Measurements from ENCODE around the gene MRPL54. TPM values are rescaled to one million over a fixed set of nuclear protein-coding genes. Genes with fewer than 3 reads are reported as not detected.

The MRPL54 gene
- total RNA-seq, 1 donor from 2014 or later, result 98.0 TPM

DNA sequence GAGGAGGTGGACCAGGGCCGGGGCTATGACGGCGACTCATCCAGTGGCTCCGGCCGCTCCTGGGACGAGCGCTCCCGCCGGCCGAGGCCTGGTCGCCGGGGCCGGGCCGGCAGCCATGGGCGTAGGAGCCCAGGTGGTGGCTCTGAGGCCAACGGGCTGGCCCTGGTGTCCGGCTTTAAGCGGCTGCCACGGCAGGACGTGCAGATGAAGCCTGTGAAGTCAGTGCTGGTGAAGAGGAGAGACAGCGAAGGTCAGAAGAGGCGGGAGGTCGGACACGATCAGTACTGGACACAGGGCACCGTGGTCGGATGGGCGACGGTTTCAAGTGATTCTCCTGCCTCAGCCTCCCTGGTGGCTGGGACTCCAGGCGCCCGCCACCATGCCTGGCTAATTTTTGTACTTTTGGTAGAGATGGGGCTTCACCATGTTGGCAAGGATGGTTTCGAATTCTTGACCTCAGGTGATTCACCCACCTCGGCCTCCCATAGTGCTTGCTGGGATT lies 32.0 kb upstream of the MRPL54 start:
- Mint-ChIP-seq H3K4me3 (ENCODE audit: low read depth) (no peak overlapping the region), H3K9me3 (no peaks in the 10 kb centered on the region), H3K4me1 (ENCODE audit: low read depth) (no peaks in the 10 kb centered on the region), H3K27me3 (ENCODE audit: low read depth) (no peaks in the 10 kb centered on the region), H3K36me3 (ENCODE audit: low read depth) (no peaks in the 10 kb centered on the region), H3K27ac (no peak overlapping the region)
- intact Hi-C loops (cut with micrococcal nuclease), result no loop called here
- DNase-seq (ENCODE audit: low spot score), result no peak

DNA sequence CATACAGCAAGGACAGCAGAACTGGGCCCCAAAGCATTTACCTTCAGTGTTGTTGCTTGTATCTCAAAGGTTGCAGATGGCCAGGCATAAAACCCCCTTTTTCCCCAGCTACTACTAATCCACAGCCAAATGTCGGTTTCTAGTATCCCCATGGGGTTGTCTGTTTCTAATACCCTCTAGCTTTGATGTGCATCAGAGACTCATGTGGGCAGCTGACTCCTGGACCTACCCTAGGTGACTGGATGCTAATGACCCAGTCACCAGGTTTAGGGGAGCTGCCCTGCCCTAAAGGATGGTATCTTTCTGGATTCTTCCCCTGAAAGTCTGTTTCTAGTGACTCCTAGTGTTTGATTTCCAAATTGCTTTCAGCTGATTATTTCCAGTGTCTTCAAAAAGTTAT lies 30.4 kb upstream of the MRPL54 start:
- Mint-ChIP-seq H3K4me3 (ENCODE audit: low read depth) (no peak overlapping the region), H3K36me3 (ENCODE audit: low read depth) (no peaks in the 10 kb centered on the region), H3K27me3 (ENCODE audit: low read depth) (no peaks in the 10 kb centered on the region), H3K9me3 (no peaks in the 10 kb centered on the region), H3K4me1 (ENCODE audit: low read depth) (peaks cover under 1% of the 10 kb centered on the region), H3K27ac (no peak overlapping the region)
- intact Hi-C loops (cut with micrococcal nuclease), result no loop called here
- DNase-seq (ENCODE audit: low spot score), result no peak

DNA sequence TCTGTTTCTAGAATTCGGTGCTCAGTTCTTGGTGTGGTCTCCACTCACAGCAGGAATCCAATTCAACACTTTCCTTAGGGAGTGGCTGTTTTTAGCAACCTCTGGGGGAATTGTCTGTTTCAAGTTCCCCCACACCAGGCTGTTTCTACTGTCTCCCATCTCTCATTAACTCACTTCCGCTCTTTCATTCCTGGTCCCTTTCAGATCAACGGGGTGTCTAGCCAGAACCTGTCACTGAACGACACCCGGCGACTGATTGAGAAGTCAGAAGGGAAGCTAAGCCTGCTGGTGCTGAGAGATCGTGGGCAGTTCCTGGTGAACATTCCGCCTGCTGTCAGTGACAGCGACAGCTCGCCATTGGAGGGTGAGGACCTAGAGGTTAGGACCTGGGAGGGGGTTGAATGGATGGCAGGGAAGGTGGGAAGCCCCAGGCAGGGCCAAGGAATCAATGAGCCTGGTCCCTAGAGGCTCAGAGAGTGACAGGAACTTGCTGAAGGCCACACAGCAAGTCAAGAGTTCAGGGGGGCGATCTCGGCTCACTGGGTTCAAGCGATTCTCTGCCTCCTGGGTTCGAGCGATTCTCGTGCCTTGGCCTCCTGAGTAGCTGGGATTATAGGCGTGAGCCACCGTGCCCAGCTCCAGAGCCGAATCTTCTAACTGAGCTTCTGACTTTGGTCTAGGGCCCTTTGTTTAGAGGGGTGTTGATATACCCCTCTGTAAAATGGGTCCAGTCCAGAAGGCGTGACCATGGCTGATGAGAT lies 28.8 kb upstream of the MRPL54 start:
- H3K4me3 Mint-ChIP-seq (ENCODE audit: low read depth), result no peak overlapping the region
- H3K36me3 Mint-ChIP-seq (ENCODE audit: low read depth), result no peaks in the 10 kb centered on the region
- H3K27ac Mint-ChIP-seq, result no peak overlapping the region
- no peak for DNase-seq (ENCODE audit: low spot score)
- H3K9me3 Mint-ChIP-seq, result no peaks in the 10 kb centered on the region
- H3K4me1 Mint-ChIP-seq (ENCODE audit: low read depth), result peaks cover 10% of the 10 kb centered on the region
- intact Hi-C loops (cut with micrococcal nuclease), result no loop called here
- no peaks in the 10 kb centered on the region for H3K27me3 Mint-ChIP-seq (ENCODE audit: low read depth)

DNA sequence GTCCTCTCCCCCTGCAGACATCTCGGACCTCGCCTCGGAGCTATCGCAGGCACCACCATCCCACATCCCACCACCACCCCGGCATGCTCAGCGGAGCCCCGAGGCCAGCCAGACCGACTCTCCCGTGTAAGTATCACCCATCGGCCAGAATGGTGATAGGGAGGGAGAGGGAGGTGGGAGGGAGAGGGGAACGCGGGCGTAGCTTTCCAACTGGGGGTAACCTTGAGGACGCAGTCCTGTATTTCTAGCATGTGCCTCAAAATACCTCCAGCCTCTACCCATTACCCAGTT lies 28.2 kb upstream of the MRPL54 start:
- H3K4me3 Mint-ChIP-seq (ENCODE audit: low read depth), result no peak overlapping the region
- no peak for DNase-seq (ENCODE audit: low spot score)
- no peaks in the 10 kb centered on the region for H3K27me3 Mint-ChIP-seq (ENCODE audit: low read depth)
- intact Hi-C loops (cut with micrococcal nuclease), result no loop called here
- H3K9me3 Mint-ChIP-seq, result no peaks in the 10 kb centered on the region
- H3K27ac Mint-ChIP-seq, result no peak overlapping the region
- H3K36me3 Mint-ChIP-seq (ENCODE audit: low read depth), result no peaks in the 10 kb centered on the region
- H3K4me1 Mint-ChIP-seq (ENCODE audit: low read depth), result peaks cover 10% of the 10 kb centered on the region

DNA sequence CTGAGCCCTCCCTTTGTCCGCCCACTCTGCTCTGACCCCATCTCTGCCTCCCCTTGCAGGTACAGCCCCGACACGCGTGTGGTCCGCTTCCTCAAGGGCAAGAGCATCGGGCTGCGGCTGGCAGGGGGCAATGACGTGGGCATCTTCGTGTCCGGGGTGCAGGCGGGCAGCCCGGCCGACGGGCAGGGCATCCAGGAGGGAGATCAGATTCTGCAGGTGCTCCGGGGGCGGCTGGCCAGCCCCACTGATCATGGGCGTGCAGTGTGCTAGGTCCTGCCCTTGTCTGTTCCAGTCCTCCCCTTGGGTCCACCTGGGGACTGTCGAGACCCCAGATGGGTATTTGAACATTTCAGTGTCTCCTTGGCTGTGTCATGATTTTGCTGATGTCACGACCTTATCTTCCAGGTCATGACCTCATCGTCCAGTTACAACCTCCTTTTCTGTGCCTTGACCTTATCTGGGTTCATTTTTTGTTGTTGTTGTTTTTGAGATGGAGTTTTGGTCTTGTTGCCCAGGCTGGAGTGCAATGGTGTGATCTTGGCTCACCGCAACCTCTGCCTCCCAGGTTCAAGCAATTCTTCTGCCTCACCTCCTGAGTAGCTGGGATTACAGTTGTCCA lies 26.3 kb upstream of the MRPL54 start:
- DNase-seq (ENCODE audit: low spot score), result no peak
- no peak overlapping the region for H3K4me3 Mint-ChIP-seq (ENCODE audit: low read depth)
- no peaks in the 10 kb centered on the region for H3K27me3 Mint-ChIP-seq (ENCODE audit: low read depth)
- H3K36me3 Mint-ChIP-seq (ENCODE audit: low read depth), result no peaks in the 10 kb centered on the region
- intact Hi-C loops (cut with micrococcal nuclease), result no loop called here
- H3K4me1 Mint-ChIP-seq (ENCODE audit: low read depth), result peaks cover 10% of the 10 kb centered on the region
- H3K27ac Mint-ChIP-seq, result no peak overlapping the region
- no peaks in the 10 kb centered on the region for H3K9me3 Mint-ChIP-seq

DNA sequence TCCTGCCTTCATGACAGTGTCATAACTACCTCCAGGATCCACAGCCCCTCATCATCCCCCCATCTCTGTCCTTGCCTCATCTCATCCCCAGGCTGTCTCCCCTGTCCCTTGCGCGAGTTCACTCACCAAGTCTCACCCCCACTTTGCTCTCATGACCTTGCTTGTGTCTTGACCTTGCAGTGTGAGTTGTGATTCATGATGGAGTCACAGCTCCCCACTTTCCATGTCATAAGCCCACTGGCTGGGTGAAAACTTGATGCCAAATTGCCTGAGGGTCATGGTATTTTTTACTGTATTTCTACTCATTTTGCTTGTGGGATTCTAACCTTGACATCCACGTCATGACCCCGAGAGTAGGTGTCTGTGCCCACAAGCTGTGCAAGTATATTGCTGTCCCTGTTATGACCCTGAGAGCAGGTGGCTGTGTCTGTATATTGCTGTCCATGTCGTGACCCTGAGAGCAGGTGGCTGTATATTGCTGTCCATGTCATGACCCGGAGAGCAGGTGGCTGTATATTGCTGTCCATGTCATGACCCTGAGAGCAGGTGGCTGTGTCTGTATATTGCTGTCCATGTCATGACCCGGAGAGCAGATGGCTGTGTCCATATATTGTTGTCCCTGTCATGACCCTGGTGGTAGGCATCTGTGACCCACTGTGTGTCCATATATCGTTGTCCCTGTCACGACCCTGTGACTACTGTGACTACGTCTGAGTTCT lies 24.8 kb upstream of the MRPL54 start:
- Mint-ChIP-seq H3K27ac (no peak overlapping the region), H3K27me3 (ENCODE audit: low read depth) (no peaks in the 10 kb centered on the region), H3K36me3 (ENCODE audit: low read depth) (no peaks in the 10 kb centered on the region), H3K9me3 (no peaks in the 10 kb centered on the region), H3K4me1 (ENCODE audit: low read depth) (peaks cover 10% of the 10 kb centered on the region), H3K4me3 (ENCODE audit: low read depth) (no peak overlapping the region)
- no peak for DNase-seq (ENCODE audit: low spot score)
- intact Hi-C loops (cut with micrococcal nuclease), result no loop called here

DNA sequence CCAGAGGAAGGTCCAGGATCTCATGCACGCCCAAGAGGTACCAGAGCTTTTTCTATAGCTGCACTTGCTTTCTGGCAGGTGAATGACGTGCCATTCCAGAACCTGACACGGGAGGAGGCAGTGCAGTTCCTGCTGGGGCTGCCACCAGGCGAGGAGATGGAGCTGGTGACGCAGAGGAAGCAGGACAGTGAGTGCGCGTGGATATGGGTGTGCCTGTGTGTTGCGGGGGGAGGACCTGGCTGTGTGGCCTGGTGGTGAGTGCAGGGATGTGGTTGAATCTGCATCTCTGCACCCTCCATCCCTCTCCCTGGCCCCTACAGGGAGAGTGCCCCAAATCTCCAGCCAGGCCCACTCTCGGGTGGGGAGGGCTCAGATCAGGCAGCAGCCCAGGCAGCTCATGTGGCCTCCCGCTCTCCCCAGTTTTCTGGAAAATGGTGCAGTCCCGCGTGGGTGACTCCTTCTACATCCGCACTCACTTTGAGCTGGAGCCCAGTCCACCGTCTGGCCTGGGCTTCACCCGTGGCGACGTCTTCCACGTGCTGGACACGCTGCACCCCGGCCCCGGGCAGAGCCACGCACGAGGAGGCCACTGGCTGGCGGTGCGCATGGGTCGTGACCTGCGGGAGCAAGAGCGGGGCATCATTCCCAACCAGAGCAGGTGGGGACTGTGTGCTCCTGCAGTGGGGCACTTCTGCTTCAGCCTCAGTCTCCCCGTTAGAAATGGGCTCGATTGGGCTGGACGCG lies 23.8 kb upstream of the MRPL54 start:
- H3K4me3 Mint-ChIP-seq (ENCODE audit: low read depth), result no peak overlapping the region
- intact Hi-C loops (cut with micrococcal nuclease), result no loop called here
- no peak for DNase-seq (ENCODE audit: low spot score)
- H3K9me3 Mint-ChIP-seq, result no peaks in the 10 kb centered on the region
- no peaks in the 10 kb centered on the region for H3K27me3 Mint-ChIP-seq (ENCODE audit: low read depth)
- H3K27ac Mint-ChIP-seq, result no peak overlapping the region
- H3K36me3 Mint-ChIP-seq (ENCODE audit: low read depth), result no peaks in the 10 kb centered on the region
- H3K4me1 Mint-ChIP-seq (ENCODE audit: low read depth), result peaks cover 10% of the 10 kb centered on the region

DNA sequence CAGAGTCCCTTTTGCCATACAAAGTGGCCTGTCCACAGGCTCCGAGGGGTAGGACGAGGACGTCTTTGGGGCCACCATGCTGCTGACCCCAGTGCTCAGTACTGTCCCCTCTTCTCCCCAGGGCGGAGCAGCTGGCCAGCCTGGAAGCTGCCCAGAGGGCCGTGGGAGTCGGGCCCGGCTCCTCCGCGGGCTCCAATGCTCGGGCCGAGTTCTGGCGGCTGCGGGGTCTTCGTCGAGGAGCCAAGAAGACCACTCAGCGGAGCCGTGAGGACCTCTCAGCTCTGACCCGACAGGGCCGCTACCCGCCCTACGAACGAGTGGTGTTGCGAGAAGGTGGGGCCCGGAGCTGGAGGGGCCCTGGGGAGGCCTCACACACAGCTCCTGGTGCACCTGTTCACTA lies 22.1 kb upstream of the MRPL54 start:
- H3K9me3 Mint-ChIP-seq, result no peaks in the 10 kb centered on the region
- H3K4me3 Mint-ChIP-seq (ENCODE audit: low read depth), result no peak overlapping the region
- no peak for DNase-seq (ENCODE audit: low spot score)
- no peak overlapping the region for H3K27ac Mint-ChIP-seq
- intact Hi-C loops (cut with micrococcal nuclease), result no loop called here
- H3K36me3 Mint-ChIP-seq (ENCODE audit: low read depth), result no peaks in the 10 kb centered on the region
- H3K27me3 Mint-ChIP-seq (ENCODE audit: low read depth), result no peaks in the 10 kb centered on the region
- peaks cover 10% of the 10 kb centered on the region for H3K4me1 Mint-ChIP-seq (ENCODE audit: low read depth)

DNA sequence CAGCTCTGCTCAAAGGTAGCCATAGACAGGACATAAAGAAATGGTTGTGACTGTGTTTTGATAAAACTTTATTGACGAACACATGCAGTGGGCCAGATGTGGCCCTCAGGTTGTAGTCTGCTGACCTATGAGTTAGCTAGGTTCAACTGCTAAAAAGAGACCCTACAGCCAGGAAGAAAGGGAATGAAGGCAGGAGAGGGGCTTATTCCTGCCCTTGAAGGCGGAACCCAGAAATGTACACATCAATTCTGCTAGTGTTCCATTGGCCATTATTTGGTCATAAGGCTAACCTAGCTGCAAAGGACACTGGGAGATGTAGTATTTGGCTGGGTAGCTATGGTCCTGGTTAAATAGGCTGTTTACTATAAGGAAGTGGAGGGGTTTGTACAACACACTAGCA lies 19.0 kb upstream of the MRPL54 start:
- Mint-ChIP-seq H3K36me3 (ENCODE audit: low read depth) (no peaks in the 10 kb centered on the region), H3K9me3 (no peaks in the 10 kb centered on the region), H3K27ac (no peak overlapping the region), H3K4me1 (ENCODE audit: low read depth) (no peaks in the 10 kb centered on the region), H3K27me3 (ENCODE audit: low read depth) (no peaks in the 10 kb centered on the region), H3K4me3 (ENCODE audit: low read depth) (no peak overlapping the region)
- no peak for DNase-seq (ENCODE audit: low spot score)
- intact Hi-C loops (cut with micrococcal nuclease), result no loop called here

DNA sequence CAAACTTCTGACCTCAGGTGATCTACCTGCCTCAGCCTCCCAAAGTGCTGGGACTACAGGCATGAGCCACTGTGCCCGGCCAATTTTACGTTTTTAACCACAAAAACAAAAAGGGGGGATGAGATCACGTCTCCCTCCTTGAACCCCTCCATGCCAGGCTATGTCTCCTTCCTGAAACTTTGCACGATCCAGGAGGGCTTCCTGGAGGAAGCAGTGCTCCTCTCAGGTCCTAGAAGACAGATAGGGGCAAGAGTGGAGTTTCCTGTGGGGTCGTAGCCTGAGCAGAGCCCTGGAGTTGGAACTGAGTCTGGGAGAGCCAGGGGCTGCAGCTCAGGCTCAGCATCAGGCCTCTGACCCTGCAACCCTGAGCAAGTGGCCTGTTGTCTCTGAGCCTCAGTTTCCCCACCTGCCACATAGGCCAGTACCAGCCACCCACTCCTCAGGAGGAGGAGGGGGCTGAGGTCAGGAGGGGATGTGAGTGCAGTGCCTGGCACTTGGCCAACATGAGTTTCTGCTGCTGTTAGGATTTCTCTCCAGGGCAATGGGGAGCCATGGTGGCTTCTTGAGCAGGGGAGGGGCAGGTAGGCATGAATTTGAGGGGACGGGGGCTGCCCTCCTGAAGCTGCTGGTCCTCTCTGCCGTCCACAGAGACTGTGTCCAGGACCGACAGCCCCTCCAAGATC lies 17.0 kb upstream of the MRPL54 start:
- H3K9me3 Mint-ChIP-seq, result no peaks in the 10 kb centered on the region
- H3K4me3 Mint-ChIP-seq (ENCODE audit: low read depth), result no peak overlapping the region
- H3K27me3 Mint-ChIP-seq (ENCODE audit: low read depth), result no peaks in the 10 kb centered on the region
- intact Hi-C loops (cut with micrococcal nuclease), result no loop called here
- DNase-seq (ENCODE audit: low spot score), result no peak
- H3K36me3 Mint-ChIP-seq (ENCODE audit: low read depth), result peaks cover 12% of the 10 kb centered on the region
- no peaks in the 10 kb centered on the region for H3K4me1 Mint-ChIP-seq (ENCODE audit: low read depth)
- no peak overlapping the region for H3K27ac Mint-ChIP-seq

DNA sequence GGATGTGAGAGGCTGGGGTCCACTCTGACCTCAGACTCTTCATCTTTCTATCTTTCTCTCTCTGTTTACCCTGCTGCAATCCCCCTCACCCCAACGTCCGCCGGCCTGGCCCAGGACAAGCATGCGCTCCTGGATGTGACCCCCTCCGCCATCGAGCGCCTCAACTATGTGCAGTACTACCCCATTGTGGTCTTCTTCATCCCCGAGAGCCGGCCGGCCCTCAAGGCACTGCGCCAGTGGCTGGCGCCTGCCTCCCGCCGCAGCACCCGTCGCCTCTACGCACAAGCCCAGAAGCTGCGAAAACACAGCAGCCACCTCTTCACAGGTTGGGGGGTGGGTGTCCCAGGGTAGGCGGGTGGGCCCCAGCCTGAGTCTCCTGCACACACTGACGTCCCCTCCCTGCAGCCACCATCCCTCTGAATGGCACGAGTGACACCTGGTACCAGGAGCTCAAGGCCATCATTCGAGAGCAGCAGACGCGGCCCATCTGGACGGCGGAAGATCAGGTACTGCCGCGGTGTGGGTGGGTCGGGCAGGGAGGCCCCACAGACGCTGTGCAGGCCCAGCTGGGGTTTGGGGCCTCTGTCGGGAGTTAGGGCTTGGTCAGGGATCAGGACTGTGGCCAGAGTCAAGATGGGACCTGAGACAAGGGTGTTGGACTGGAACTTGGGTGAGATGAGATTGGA lies 16.0 kb upstream of the MRPL54 start:
- intact Hi-C loops (cut with micrococcal nuclease), result no loop called here
- H3K27me3 Mint-ChIP-seq (ENCODE audit: low read depth), result no peaks in the 10 kb centered on the region
- no peak for DNase-seq (ENCODE audit: low spot score)
- peaks cover 17% of the 10 kb centered on the region for H3K36me3 Mint-ChIP-seq (ENCODE audit: low read depth)
- no peaks in the 10 kb centered on the region for H3K4me1 Mint-ChIP-seq (ENCODE audit: low read depth)
- H3K27ac Mint-ChIP-seq, result no peak overlapping the region
- H3K9me3 Mint-ChIP-seq, result no peaks in the 10 kb centered on the region
- H3K4me3 Mint-ChIP-seq (ENCODE audit: low read depth), result no peak overlapping the region

DNA sequence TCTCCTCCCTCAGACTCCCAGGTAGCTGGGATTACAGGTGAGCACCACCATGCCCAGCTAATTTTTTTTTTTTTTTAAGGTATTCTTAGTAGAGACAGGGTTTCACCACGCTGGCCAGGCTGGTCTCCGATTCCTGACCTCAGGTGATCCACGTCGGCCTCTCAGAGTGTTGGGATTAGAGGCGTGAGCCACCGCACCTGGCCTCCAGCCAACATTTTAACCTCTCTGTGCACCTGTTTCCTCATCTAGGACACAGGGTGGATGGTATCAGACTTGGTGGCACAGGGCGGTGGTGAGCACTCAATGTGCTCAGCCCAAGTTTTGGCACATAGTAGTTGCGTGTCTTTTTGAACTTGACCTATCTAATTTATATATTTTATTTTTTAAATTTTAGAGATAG lies 13.5 kb upstream of the MRPL54 start:
- peaks cover 30% of the 10 kb centered on the region for H3K36me3 Mint-ChIP-seq (ENCODE audit: low read depth)

More for the DNA sequence above, 13.5 kb upstream of the MRPL54 start:
- H3K4me1 Mint-ChIP-seq (ENCODE audit: low read depth), result no peaks in the 10 kb centered on the region
- DNase-seq (ENCODE audit: low spot score), result no peak
- H3K4me3 Mint-ChIP-seq (ENCODE audit: low read depth), result no peak overlapping the region
- H3K27me3 Mint-ChIP-seq (ENCODE audit: low read depth), result no peaks in the 10 kb centered on the region
- intact Hi-C loops (cut with micrococcal nuclease), result no loop called here
- H3K27ac Mint-ChIP-seq, result no peak overlapping the region
- H3K9me3 Mint-ChIP-seq, result no peaks in the 10 kb centered on the region

All from activated T-helper 2 cell treated with anti-CD3 and anti-CD28 coated beads, Interferon-gamma antibody, Interleukin-2, Interleukin-4, amounts not matched to agents 10 μg/mL and 5 μg/mL and 100 μg/mL, durations not matched to agents 14 hours and 24 hours and 36 hours (primary cell).